ENCODE results near the gene LAGE3.

The LAGE3 gene

GRCh38 chrX:154509455-154509854 lies 30.4 kb upstream of the LAGE3 start:
- in situ Hi-C loops (cut with HindIII; ENCODE audit: low sequenced_read_pairs) = no loop called here
- DNase-seq (ENCODE audit: low read depth, low spot score) = no peak
- H3K4me3 ChIP-seq (ENCODE audit: low read depth, low read length) = no peak overlapping the region
- TF ChIP-seq, protein P1, sequence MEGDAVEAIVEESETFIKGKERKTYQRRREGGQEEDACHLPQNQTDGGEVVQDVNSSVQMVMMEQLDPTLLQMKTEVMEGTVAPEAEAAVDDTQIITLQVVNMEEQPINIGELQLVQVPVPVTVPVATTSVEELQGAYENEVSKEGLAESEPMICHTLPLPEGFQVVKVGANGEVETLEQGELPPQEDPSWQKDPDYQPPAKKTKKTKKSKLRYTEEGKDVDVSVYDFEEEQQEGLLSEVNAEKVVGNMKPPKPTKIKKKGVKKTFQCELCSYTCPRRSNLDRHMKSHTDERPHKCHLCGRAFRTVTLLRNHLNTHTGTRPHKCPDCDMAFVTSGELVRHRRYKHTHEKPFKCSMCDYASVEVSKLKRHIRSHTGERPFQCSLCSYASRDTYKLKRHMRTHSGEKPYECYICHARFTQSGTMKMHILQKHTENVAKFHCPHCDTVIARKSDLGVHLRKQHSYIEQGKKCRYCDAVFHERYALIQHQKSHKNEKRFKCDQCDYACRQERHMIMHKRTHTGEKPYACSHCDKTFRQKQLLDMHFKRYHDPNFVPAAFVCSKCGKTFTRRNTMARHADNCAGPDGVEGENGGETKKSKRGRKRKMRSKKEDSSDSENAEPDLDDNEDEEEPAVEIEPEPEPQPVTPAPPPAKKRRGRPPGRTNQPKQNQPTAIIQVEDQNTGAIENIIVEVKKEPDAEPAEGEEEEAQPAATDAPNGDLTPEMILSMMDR (IDR thresholded peaks at IDR 0.05; ENCODE audit: low read depth, low read length) = no peak

DNA sequence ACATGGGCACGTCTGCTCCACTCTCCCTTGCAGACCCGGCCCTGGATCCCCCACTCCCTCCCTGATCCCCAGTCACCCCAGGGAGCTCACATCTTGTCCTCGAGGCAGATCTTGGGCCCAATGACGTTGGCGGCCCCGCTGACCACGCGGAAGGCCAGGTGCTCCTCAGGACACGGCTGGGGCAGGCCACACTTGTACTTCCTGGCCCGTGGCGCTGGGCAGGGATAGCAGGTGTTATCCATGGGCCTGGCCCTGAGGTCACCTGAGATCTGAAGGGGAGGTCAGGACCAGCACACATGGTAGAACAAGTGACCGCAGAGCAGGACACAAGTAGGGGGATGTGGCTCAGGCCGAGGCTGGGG lies 29.3 kb upstream of the LAGE3 start:
- in situ Hi-C loops (cut with HindIII; ENCODE audit: low sequenced_read_pairs) = no loop called here
- TF ChIP-seq, protein P1 (IDR thresholded peaks at IDR 0.05; ENCODE audit: low read depth, low read length) = no peak

GRCh38 chrX:154507673-154508383 lies 28.7 kb upstream of the LAGE3 start:
- no peak overlapping the region for H3K4me3 ChIP-seq (ENCODE audit: low read depth, low read length)
- TF ChIP-seq, protein P1 (IDR thresholded peaks at IDR 0.05; ENCODE audit: low read depth, low read length) = no peak
- in situ Hi-C loops (cut with HindIII; ENCODE audit: low sequenced_read_pairs) = no loop called here
- no peak for DNase-seq (ENCODE audit: low read depth, low spot score)

More for the DNA sequence above, 29.3 kb upstream of the LAGE3 start:
- H3K4me3 ChIP-seq (ENCODE audit: low read depth, low read length) = no peak overlapping the region
- DNase-seq (ENCODE audit: low read depth, low spot score) = no peak

DNA sequence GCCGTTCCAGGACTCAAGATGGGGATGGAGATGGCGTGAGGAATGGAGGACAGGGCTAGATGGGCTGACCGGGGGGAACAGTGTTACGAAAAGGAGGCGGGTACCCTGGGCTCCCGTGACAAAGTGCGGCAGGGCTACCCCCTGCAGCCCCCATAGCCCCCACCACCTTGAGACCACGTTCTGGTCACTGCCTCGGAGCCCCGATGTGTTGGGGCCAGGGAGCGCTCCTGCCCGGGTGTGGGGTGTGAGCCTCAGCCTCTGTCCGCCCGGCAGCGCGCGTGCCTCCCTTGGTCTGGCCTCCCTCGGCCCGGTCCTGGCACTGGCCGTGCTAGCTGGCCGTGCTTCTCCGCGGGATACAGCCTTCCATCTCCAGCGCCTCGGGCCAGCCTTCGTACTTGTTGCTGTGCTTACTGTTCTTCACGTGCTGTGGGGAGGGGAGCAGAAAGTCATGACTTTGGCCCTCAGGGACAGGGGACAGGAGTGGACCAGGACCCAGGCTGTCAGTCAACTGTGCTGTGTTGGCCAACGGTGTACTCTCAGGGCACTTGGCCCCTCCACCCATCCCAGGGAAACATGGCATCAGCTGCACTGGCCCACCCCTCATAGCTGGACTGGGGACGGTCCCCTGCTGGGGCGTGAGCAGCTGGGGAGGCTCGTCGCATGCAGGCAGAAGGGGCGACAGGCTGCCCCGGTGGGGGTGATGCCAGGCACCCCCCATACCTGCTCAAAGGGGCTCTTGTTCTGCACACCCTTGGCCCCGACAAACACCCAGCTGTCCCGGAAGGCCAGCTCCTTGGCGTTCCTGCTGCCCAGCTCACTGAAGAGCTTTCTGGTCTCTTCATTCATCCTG lies 27.6 kb upstream of the LAGE3 start:
- DNase-seq (ENCODE audit: low read depth, low spot score) = no peak
- in situ Hi-C loops (cut with HindIII; ENCODE audit: low sequenced_read_pairs) = no loop called here
- no peak overlapping the region for H3K4me3 ChIP-seq (ENCODE audit: low read depth, low read length)
- TF ChIP-seq, protein P1 (IDR thresholded peaks at IDR 0.05; ENCODE audit: low read depth, low read length) = no peak

DNA sequence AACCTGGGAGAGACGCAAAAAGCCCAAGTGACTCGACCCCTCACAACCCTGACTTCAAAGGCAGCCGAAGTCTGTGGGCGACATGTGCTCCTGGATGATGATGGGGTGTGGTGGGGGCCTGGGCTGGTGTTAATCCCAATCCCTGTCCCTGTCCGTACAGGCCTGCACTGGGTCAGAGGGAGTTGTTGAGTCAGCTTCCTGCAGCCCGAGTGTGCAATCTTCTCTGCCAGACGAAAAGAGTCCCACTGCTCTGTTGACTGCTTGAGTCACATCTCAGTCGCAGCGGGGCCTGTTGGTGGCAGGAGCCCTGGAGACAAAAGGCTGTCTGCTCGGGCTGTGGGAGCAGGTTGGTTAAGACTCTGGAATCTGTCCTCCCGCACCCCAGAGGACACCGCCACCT lies 26.7 kb upstream of the LAGE3 start:
- in situ Hi-C loops (cut with HindIII; ENCODE audit: low sequenced_read_pairs) = no loop called here
- DNase-seq (ENCODE audit: low read depth, low spot score) = peak; percentile 22
- TF ChIP-seq, protein P1 (IDR thresholded peaks at IDR 0.05; ENCODE audit: low read depth, low read length) = no peak
- no peak overlapping the region for H3K4me3 ChIP-seq (ENCODE audit: low read depth, low read length)

DNA sequence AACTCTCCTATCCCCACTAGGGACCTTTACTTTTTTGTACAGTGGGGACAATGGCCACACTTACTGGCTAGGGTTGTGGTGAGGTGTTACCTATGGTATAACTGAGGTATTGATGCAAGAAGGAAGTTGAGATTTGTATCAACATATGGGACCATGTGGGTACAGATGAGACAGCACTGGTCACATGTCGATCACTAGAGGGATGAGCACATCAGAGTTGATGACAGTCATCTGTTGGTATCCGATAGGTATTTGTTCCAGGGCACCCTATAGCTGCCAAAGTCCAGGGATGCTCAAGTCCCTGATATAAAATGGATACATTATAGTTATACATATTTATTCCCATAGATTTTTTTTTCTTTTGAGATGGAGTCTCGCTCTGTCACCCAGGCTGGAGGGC lies 23.9 kb upstream of the LAGE3 start:
- H3K4me3 ChIP-seq (ENCODE audit: low read depth, low read length) = no peak overlapping the region
- in situ Hi-C loops (cut with HindIII; ENCODE audit: low sequenced_read_pairs) = no loop called here
- TF ChIP-seq, protein P1 (IDR thresholded peaks at IDR 0.05; ENCODE audit: low read depth, low read length) = no peak
- DNase-seq (ENCODE audit: low read depth, low spot score) = no peak

Data from astrocyte of the spinal cord (primary cell).